Type B pancreatic cell (in vitro differentiated cells): ENCODE results near the gene TGFBR1. TPM values are rescaled to one million over a fixed set of nuclear protein-coding genes. Genes with fewer than 3 reads are reported as not detected.

Source experiments
- DNase-seq: peaks from one replicate; pipeline ENCODE4 v3.0.0; 2021; ENCODE audit warnings: mixed read lengths; ENCODE audit not compliant: unreplicated experiment; ENCODE audit errors: extremely low spot score
- H3K27ac Mint-ChIP-seq: 2 replicates; pipeline ENCODE4 v1.8.0; 2021; ENCODE audit warnings: mild to moderate bottlenecking, mixed read lengths
- H3K27me3 Mint-ChIP-seq: 2 replicates; pipeline ENCODE4 v1.8.0; 2021; ENCODE audit warnings: mixed read lengths
- H3K36me3 Mint-ChIP-seq: 2 replicates; pipeline ENCODE4 v1.8.0; 2021; ENCODE audit warnings: mixed read lengths
- H3K4me1 Mint-ChIP-seq: one replicate; pipeline ENCODE4 v1.8.0; 2021; ENCODE audit warnings: mixed read lengths; ENCODE audit not compliant: unreplicated experiment
- H3K4me3 Mint-ChIP-seq: 2 replicates; pipeline ENCODE4 v1.8.0; 2021; ENCODE audit warnings: mild to moderate bottlenecking, mixed read lengths
- H3K9me3 Mint-ChIP-seq: 2 replicates; pipeline ENCODE4 v1.8.0; 2021; ENCODE audit warnings: mixed read lengths
- total RNA-seq: library from RNA; stranded (reverse); gene quantifications from 2 replicates; pipeline ENCODE4 v1.2.1, GENCODE V29; 2021; ENCODE audit warnings: low replicate concordance
- TF ChIP-seq, protein P1 (sequence below): fragments of 200-600 bp; sonication (generic); conservative IDR thresholded peaks from 2 replicates; pipeline ENCODE4 v1.5.0; 2021; ENCODE audit warnings: antibody characterized with exemption, mild to moderate bottlenecking

The TGFBR1 gene
- total RNA-seq, 1 donor from 2014 or later, result 88.1 TPM

DNA sequence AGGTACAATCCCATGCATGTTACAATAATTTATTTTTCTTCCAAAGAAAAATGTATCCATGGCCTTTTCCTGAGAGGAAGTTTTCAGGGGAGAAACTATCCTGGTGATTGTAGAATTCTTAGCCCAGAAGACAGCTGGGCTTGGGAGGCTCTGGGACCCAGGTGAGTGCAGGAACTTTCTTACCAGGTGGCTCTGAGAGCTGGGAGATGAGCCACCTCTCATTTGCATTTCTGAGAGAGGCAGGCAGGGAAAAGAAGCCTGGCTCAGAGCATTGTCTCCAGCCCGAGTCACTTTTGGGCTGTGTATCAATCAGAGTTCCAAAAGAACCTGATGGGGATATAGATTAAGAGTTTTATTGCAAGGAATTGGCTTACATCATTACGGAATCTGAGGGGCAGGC is 64.2 kb downstream of the TGFBR1 start:
- H3K27ac Mint-ChIP-seq, result no peak overlapping the region
- no peak overlapping the region for H3K4me3 Mint-ChIP-seq

GRCh38 chr9:99169982-99170761 is 65.3 kb downstream of the TGFBR1 start:
- no peaks in the 10 kb centered on the region for H3K36me3 Mint-ChIP-seq
- H3K4me1 Mint-ChIP-seq, result peaks cover 43% of the 10 kb centered on the region
- no peak for DNase-seq
- H3K4me3 Mint-ChIP-seq, result peak overlapping the region; percentile 70
- peaks cover 20% of the 10 kb centered on the region for H3K27me3 Mint-ChIP-seq
- H3K9me3 Mint-ChIP-seq, result no peaks in the 10 kb centered on the region
- H3K27ac Mint-ChIP-seq, result peak overlapping the region; percentile 75
- TF ChIP-seq, protein P1, sequence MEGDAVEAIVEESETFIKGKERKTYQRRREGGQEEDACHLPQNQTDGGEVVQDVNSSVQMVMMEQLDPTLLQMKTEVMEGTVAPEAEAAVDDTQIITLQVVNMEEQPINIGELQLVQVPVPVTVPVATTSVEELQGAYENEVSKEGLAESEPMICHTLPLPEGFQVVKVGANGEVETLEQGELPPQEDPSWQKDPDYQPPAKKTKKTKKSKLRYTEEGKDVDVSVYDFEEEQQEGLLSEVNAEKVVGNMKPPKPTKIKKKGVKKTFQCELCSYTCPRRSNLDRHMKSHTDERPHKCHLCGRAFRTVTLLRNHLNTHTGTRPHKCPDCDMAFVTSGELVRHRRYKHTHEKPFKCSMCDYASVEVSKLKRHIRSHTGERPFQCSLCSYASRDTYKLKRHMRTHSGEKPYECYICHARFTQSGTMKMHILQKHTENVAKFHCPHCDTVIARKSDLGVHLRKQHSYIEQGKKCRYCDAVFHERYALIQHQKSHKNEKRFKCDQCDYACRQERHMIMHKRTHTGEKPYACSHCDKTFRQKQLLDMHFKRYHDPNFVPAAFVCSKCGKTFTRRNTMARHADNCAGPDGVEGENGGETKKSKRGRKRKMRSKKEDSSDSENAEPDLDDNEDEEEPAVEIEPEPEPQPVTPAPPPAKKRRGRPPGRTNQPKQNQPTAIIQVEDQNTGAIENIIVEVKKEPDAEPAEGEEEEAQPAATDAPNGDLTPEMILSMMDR, result peak; percentile 66

More for the DNA sequence above, 64.2 kb downstream of the TGFBR1 start:
- H3K4me1 Mint-ChIP-seq, result peaks cover 39% of the 10 kb centered on the region
- DNase-seq, result no peak
- H3K36me3 Mint-ChIP-seq, result no peaks in the 10 kb centered on the region
- peaks cover 20% of the 10 kb centered on the region for H3K27me3 Mint-ChIP-seq
- no peaks in the 10 kb centered on the region for H3K9me3 Mint-ChIP-seq
- TF ChIP-seq, protein P1, result no peak

DNA sequence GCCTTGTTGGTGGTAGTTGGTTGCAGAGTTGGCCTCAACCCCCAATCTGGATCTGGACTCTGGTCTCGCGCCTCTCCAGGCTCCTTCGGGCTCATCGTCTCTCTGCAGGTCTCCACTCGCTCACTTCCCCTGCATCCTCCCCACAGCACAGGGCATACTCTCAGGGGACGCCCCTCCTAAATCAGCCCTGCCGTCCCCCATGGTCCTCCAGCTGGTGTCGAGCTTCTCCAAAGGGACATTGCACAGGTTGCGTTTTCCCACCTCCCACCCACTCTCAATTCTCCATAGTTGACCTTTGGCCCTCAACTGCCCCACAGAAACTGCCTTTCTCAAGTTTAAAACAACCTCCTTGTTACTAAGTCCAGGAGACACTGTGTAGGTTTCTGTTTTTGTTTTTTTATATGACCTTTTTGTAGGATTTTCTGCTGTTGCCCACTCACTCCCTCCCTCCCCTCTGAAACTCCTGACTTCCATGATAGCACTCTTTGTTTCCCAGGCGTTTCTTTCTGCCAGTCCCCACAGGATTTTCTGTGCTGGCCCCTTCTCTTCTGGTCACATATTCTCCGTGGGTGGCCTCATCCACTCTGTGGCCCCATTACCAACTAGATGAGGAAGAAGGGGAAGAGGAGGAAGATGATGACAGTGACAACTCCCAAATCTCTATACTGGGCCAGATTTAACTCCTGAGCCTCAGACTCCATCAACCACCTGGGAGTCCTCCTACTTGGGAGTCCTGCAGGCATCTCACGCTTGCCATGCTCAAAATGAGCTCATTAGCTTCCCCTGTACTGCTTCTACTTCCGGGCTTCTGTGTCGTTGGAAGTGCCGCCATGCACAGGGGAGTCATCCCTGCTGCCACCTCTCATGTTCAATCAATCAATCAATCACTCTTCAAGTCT is 66.6 kb downstream of the TGFBR1 start:
- H3K27me3 Mint-ChIP-seq, result peaks cover 21% of the 10 kb centered on the region
- peak overlapping the region; percentile 33 for H3K27ac Mint-ChIP-seq
- DNase-seq, result no peak
- no peaks in the 10 kb centered on the region for H3K9me3 Mint-ChIP-seq
- no peak overlapping the region for H3K4me3 Mint-ChIP-seq
- TF ChIP-seq, protein P1, result no peak
- peaks cover 46% of the 10 kb centered on the region for H3K4me1 Mint-ChIP-seq
- no peaks in the 10 kb centered on the region for H3K36me3 Mint-ChIP-seq

DNA sequence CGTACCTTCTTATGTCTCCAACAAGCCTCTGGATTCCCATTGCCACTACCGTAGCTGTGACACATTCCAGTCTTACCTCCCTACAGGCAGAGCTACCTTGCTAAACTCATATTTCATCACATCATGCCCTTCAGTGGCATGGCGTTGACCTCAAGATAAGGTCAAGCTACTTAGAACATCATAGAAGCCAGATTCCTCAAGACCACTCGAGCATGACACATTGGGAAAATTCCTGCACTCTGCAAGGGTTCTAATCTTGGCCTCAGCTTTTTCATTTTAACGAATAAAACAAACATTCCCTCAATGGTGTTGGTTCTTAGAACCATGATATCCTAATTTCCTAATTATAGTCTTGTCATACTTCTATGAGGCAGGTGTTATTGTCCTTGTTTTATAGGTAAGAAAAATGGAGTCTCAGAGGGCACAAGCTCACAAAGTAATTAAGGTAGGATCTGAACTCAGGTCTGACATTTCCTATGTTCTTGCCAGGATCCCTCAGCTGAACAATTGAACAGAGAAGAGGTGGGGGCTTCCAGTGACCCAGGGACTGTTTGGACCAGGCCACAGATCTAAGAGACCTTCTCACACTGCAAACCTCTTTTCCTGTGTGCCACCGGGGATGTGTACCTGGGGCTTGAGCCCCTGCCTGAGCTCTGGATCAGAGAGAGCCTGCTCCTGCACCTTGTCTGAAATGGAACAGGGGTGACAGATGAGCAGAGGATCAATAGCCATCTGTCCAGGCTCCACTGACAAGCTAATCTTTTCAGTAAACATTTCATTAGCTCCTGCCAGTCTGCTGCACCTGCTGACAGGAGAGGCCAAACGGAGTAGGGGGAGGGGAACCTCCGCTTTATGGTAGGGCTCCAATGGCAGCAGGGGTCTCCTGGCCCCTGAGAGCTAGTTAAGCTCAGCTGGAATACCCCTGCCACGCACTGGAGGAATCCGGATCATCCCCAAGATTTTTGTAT is 67.5 kb downstream of the TGFBR1 start:
- H3K9me3 Mint-ChIP-seq, result no peaks in the 10 kb centered on the region
- H3K36me3 Mint-ChIP-seq, result no peaks in the 10 kb centered on the region
- peak overlapping the region; percentile 18 for H3K4me3 Mint-ChIP-seq
- peak overlapping the region; percentile 33 for H3K27ac Mint-ChIP-seq
- no peak for DNase-seq
- TF ChIP-seq, protein P1, result no peak
- peaks cover 26% of the 10 kb centered on the region for H3K27me3 Mint-ChIP-seq
- H3K4me1 Mint-ChIP-seq, result peaks cover 52% of the 10 kb centered on the region
